Dendritic cell treated with granulocyte-macrophage colony-stimulating factor and Interleukin-4, amounts not matched to agents 40 ng/mL and 50 ng/mL, for 4 days (primary cell): ENCODE measurements around the gene TLE3.

ENCODE experiments used
- H3K27ac Mint-ChIP-seq: one replicate; pipeline ENCODE4 v1.8.0; 2022; ENCODE audit warnings: mild to moderate bottlenecking, mixed read lengths
- H3K27me3 Mint-ChIP-seq: one replicate; pipeline ENCODE4 v1.8.0; 2022; ENCODE audit warnings: mild to moderate bottlenecking, mixed read lengths
- H3K36me3 Mint-ChIP-seq: one replicate; pipeline ENCODE4 v1.8.0; 2022; ENCODE audit warnings: low read depth, mixed read lengths
- H3K4me1 Mint-ChIP-seq: one replicate; pipeline ENCODE4 v1.8.0; 2022; ENCODE audit warnings: low read depth, mixed read lengths
- H3K4me3 Mint-ChIP-seq: one replicate; pipeline ENCODE4 v1.8.0; 2022; ENCODE audit warnings: mild to moderate bottlenecking, moderate library complexity, mixed read lengths
- H3K9me3 Mint-ChIP-seq: one replicate; pipeline ENCODE4 v1.8.0; 2022; ENCODE audit warnings: mixed read lengths
- intact Hi-C: fragments of 100-400 bp; cut with micrococcal nuclease; formaldehyde crosslinking; loops from one replicate; pipeline ENCODE4 v1.15.0; 2022

The TLE3 gene

DNA sequence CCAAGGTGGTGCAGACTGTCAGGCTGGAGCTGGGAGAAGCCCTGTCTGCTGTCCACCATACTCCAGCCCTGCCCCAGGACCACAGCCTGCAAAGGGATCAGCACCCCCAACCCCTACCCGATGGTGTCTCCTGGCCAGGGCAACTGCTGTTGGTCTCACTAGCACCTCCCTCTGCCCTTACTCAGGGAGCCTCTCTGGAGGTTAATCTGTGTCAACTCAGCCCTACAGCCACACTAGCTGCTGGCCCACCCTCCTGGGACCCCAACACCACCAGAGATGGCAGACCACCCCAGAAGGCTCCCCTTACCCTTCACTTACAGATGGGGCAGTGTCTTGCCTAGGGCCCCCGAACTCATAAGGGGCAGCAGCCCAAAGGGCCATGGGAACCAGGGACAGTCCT lies 65.2 kb downstream of the TLE3 start:
- intact Hi-C loops, result no loop called here
- Mint-ChIP-seq H3K4me3 (no peak overlapping the region), H3K27ac (no peak overlapping the region), H3K9me3 (no peaks in the 10 kb centered on the region), H3K27me3 (peaks cover 7% of the 10 kb centered on the region), H3K36me3 (no peaks in the 10 kb centered on the region), H3K4me1 (peaks cover 31% of the 10 kb centered on the region)

DNA sequence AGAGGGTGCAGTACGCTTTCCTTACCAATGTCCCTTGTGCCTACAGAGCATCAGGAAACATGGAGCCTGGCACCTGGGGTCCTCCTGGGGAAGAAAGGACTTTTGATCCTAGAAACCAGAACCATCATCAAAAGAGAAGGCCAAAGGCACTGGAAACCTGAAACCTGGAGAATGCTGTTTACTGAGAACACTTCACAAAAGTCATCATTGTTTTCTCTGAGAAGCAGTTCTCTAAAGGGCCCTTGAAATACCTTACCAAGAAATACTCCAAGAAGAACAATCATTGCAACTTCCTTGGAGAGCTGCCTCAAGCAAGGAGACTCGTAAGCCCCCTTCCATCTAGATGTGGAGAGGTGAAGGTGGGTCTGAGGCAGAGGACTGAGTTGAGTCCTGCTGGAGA lies 66.0 kb downstream of the TLE3 start:
- H3K27me3 Mint-ChIP-seq, result peaks cover 10% of the 10 kb centered on the region
- H3K36me3 Mint-ChIP-seq, result no peaks in the 10 kb centered on the region
- no peak overlapping the region for H3K4me3 Mint-ChIP-seq
- intact Hi-C loops, result no loop called here
- no peak overlapping the region for H3K27ac Mint-ChIP-seq
- H3K4me1 Mint-ChIP-seq, result peaks cover 24% of the 10 kb centered on the region
- no peaks in the 10 kb centered on the region for H3K9me3 Mint-ChIP-seq

DNA sequence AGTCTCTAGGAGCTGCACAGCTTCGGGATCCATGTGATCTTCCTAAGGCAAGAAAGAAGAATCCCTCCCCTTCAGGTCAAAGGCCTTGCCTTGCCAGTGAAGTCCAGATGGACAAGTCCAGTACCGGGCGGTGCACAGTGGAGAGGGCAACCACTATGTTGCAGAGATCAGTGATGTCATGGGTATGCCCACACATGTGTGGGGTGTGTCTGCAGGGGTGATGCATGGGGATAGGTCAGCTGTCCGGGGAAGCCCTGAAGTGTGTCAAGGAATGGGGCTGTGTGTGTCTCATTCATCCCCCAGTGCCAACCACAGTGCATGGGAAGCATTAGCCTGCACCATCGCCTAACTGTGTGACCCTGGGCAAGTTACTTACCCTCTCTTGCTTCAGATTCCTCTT lies 66.5 kb downstream of the TLE3 start:
- no peak overlapping the region for H3K4me3 Mint-ChIP-seq

DNA sequence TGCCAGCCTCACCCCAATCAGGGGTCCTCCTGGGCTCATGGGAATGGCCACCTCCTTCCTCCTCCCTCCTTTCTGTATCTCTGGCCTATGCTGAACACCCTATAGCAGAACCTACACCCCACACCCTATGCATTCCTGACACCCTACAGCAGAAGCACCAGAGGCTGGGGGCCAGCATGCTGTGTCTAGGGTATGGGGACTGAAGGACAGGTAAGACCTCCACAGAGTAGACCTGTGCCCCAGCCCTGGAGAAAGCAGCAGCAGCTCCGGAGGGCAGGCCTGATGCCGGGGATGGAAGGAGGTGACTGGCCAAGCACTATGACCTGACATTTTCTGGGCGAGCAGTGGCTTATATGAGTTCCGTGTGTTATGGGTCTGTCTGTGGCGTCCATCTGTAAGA lies 66.9 kb downstream of the TLE3 start:
- intact Hi-C loops, result no loop called here
- no peaks in the 10 kb centered on the region for H3K9me3 Mint-ChIP-seq
- H3K4me3 Mint-ChIP-seq, result no peak overlapping the region
- no peaks in the 10 kb centered on the region for H3K36me3 Mint-ChIP-seq
- peaks cover 10% of the 10 kb centered on the region for H3K27me3 Mint-ChIP-seq
- no peak overlapping the region for H3K27ac Mint-ChIP-seq
- H3K4me1 Mint-ChIP-seq, result peaks cover 18% of the 10 kb centered on the region

More for the DNA sequence above, 66.5 kb downstream of the TLE3 start:
- H3K27me3 Mint-ChIP-seq, result peaks cover 10% of the 10 kb centered on the region
- peaks cover 19% of the 10 kb centered on the region for H3K4me1 Mint-ChIP-seq
- no peaks in the 10 kb centered on the region for H3K36me3 Mint-ChIP-seq
- intact Hi-C loops, result no loop called here
- H3K9me3 Mint-ChIP-seq, result no peaks in the 10 kb centered on the region
- no peak overlapping the region for H3K27ac Mint-ChIP-seq

DNA sequence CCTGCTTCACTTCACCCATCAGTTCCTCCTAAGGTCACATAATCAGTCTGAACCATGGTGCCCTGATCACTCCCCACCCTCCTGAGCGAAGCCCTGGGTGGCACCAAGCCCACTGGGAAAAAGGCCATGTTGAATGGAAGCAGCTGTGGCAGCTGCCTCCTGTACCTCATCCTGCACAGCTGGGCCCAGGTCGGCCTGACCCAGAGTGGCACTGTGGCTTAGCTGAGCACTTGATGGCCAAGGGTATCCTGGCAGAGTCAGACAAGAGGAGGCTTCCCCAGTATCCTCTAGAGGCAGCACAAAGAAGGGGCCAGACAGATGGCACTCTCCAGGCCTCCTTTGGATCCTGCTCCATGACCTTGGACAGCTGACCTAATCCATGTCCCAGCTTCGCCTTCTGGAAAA lies 68.4 kb downstream of the TLE3 start:
- intact Hi-C loops, result no loop called here
- Mint-ChIP-seq H3K27ac (no peak overlapping the region), H3K4me3 (no peak overlapping the region), H3K4me1 (peaks cover 19% of the 10 kb centered on the region), H3K9me3 (no peaks in the 10 kb centered on the region), H3K36me3 (no peaks in the 10 kb centered on the region), H3K27me3 (peaks cover 18% of the 10 kb centered on the region)

DNA sequence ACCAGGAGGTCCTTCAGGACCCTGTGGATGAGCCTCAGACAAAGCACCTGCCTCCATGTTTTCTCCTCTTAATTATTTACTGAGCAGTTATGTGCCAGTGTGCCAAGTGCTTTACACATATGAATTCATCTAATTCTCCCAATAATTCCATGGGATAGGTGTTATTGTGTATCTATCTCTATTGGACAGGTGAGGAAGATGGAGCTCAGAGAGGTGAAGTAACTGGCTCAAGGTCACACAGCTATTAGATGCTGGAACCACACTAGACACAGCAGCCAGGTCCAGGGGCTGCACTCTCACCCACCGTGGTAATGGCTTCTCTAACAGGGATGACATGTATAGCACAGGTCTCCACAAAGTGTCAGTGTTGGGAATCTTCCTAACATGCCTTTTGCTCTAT lies 70.2 kb downstream of the TLE3 start:
- H3K36me3 Mint-ChIP-seq, result no peaks in the 10 kb centered on the region
- H3K9me3 Mint-ChIP-seq, result no peaks in the 10 kb centered on the region
- H3K27ac Mint-ChIP-seq, result no peak overlapping the region
- intact Hi-C loops, result no loop called here
- peaks cover 16% of the 10 kb centered on the region for H3K27me3 Mint-ChIP-seq
- peaks cover 36% of the 10 kb centered on the region for H3K4me1 Mint-ChIP-seq
- no peak overlapping the region for H3K4me3 Mint-ChIP-seq

DNA sequence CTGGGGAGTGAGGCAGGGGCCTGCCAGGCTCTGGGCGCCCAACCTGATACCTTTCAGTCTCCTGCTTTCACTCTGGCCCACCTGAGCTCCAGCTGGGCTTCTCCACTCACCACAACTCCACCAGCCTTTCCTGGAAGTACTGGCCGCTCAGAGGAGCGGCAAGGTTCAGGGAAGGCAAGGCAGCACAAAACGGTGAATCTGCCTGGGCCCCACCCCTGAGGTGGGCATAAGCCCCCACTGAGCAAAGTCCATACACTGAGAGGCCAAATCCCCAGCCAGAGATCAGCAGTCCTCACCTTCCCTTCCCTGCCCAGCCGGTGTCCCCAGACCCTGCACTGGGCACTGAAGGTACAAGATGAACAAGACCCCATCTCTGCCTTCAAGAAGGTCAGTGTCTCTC lies 70.7 kb downstream of the TLE3 start:
- peaks cover 40% of the 10 kb centered on the region for H3K4me1 Mint-ChIP-seq
- no peaks in the 10 kb centered on the region for H3K9me3 Mint-ChIP-seq
- H3K36me3 Mint-ChIP-seq, result no peaks in the 10 kb centered on the region
- no peak overlapping the region for H3K4me3 Mint-ChIP-seq
- intact Hi-C loops, result no loop called here
- H3K27ac Mint-ChIP-seq, result no peak overlapping the region
- H3K27me3 Mint-ChIP-seq, result peaks cover 19% of the 10 kb centered on the region

DNA sequence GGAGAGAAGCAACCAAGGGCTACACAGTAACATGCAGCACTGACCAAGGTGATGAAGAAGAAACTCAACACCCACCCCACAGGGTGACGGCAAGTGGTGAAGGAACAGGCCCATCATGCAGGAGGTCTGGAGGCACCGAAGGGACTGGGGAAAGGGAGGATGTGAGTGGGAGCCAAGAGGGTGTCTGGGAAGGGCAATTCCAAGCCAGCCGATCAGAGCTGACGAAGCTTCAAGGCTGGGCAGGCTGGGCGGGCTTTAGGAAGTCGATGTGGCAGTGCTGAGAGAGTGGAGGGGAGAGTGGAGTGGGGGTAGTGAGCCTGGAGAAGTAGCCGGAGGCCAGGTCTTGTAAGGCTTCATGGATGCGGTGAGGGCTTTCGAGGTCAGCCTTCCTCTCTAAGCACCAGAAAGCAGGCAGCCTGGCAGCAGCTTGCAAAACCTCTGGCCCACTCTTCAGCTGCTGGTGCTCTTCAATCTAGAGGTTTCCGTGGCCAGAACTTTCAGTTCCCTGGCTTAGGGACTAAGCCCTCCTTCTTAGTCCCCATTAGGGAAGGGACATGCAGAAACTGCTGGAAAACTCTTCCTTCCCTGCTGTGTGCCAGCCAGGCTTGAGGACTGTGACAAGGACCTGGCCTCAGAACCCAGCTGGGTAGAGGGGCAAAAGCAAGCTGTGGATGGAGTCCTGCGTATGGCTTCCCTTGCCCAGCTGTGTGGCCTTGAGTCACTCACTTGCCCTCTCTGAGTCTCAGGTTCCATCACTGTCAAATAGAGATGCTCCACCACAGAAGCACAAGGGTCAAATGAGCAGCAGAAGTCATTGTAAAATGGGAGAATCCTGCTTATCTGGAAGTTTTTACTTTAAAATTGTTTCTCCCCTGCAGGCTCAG lies 72.1 kb downstream of the TLE3 start:
- Mint-ChIP-seq H3K4me3 (no peak overlapping the region), H3K27me3 (peaks cover 19% of the 10 kb centered on the region), H3K36me3 (no peaks in the 10 kb centered on the region), H3K9me3 (no peaks in the 10 kb centered on the region), H3K4me1 (peaks cover 40% of the 10 kb centered on the region), H3K27ac (no peak overlapping the region)
- intact Hi-C loops, result no loop called here

DNA sequence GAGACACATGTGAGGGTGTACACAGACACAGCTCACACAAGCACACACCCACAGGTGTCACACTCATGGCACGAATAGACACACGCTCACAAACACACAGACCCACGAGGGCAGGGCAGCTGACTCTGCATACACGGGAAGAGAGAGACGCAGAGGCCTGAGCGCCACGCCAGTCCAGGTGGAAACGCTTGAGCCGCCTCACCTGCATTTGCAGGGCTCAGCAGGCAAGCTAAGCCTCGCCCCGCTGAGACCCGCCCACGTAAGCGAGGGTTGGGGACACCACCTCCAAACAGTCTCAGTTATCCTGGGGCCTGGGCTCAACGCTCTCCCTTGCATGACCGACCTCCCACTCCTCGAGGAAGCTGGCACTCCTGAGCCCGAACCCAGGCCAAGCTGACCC lies 73.2 kb downstream of the TLE3 start:
- Mint-ChIP-seq H3K9me3 (no peaks in the 10 kb centered on the region), H3K27me3 (peaks cover 19% of the 10 kb centered on the region), H3K4me1 (peaks cover 35% of the 10 kb centered on the region), H3K4me3 (no peak overlapping the region), H3K27ac (no peak overlapping the region), H3K36me3 (no peaks in the 10 kb centered on the region)
- intact Hi-C loops, result no loop called here

DNA sequence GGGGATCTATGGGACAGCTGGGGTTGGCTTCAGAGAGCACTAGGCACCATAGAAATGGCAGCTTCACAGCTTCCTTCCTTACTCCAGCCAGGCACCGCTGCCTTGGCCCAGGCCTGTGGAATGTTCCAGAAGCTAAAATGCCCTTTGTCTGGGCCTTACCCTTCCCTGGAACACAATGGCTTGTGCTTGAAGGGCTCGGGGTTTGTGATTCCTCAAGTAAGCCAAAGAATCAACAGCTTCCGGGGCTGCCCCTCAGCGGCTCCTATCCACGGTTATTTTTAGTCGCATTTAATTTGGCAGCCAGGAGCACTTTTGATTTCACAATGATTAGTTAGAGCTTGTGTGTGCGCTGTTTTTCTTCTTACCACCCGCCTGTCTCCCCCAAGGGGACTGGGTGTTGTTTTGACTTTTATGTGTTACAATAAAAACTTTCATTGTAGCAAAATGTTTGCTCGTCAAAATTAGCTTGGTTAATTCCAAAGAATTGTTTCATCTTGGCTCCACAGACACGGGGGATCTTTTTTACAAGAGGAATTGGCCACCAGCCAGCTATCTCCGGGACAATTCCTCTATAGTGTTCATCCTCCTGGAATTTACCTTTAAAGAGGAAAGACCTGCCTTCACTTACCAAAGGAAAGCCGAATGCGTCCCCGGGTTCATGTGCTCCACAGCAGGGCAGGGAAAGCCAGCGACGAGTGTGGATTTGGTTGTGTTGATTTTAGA lies 73.8 kb downstream of the TLE3 start:
- H3K9me3 Mint-ChIP-seq, result no peaks in the 10 kb centered on the region
- H3K36me3 Mint-ChIP-seq, result no peaks in the 10 kb centered on the region
- no peak overlapping the region for H3K4me3 Mint-ChIP-seq
- intact Hi-C loops, result no loop called here
- peaks cover 35% of the 10 kb centered on the region for H3K4me1 Mint-ChIP-seq
- H3K27me3 Mint-ChIP-seq, result peaks cover 17% of the 10 kb centered on the region
- H3K27ac Mint-ChIP-seq, result no peak overlapping the region

DNA sequence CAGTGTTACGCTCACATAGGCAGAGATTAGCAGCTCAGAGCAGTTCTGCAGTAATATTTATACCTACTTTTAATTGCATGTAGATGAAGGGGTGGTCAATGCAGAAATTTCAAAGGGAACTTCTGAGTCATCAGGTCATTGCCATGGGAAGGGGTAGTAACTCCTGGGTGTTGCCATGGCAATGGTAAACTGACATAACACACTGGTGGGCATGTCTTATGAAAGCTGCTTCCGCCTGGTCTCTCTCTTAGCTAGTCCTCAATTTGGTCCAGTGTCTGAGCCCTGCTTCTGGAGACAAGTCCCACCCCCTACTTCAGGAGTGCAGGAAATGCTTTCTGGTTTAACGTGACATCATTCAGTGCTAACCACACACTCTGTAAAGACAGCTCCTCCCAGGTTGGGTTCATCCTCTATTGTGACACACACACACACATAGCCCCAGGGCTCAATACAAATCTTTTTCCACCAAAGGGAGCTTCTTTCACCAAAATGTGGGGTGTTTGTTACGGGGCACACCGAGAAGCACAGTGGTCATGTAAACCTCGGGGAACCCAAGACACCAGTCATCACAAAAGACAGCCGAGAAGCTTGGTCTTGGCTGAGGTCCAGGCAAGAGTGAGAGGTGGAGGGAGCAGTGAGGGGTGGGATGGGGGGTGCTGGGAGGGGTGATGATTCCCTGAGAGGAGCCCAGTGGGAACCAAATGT lies 74.5 kb downstream of the TLE3 start:
- Mint-ChIP-seq H3K36me3 (no peaks in the 10 kb centered on the region), H3K4me1 (peaks cover 35% of the 10 kb centered on the region), H3K27ac (no peak overlapping the region), H3K4me3 (no peak overlapping the region), H3K27me3 (peaks cover 17% of the 10 kb centered on the region), H3K9me3 (no peaks in the 10 kb centered on the region)
- intact Hi-C loops, result no loop called here

DNA sequence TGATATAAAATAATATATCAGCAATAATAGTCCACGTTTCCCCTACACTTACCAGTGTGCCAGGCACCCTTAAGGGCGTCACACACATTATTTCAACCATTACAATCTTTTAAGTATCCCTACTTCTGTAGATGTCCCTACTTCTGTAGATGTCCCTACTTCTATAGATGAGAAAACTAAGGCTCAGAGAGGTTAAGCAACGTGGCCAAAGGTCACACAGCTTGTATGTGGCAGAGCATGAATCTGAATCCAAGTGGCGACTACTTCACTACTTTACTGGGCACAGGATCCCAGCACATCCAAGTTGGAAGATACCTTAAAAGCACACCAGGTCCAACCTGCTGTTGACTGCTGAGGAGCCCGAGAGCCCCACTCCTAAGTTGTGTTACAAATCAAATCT lies 77.5 kb downstream of the TLE3 start:
- Mint-ChIP-seq H3K36me3 (no peaks in the 10 kb centered on the region), H3K4me3 (no peak overlapping the region), H3K27me3 (peaks cover 20% of the 10 kb centered on the region), H3K27ac (no peak overlapping the region), H3K9me3 (no peaks in the 10 kb centered on the region), H3K4me1 (peaks cover 31% of the 10 kb centered on the region)
- intact Hi-C loops, result no loop called here

DNA sequence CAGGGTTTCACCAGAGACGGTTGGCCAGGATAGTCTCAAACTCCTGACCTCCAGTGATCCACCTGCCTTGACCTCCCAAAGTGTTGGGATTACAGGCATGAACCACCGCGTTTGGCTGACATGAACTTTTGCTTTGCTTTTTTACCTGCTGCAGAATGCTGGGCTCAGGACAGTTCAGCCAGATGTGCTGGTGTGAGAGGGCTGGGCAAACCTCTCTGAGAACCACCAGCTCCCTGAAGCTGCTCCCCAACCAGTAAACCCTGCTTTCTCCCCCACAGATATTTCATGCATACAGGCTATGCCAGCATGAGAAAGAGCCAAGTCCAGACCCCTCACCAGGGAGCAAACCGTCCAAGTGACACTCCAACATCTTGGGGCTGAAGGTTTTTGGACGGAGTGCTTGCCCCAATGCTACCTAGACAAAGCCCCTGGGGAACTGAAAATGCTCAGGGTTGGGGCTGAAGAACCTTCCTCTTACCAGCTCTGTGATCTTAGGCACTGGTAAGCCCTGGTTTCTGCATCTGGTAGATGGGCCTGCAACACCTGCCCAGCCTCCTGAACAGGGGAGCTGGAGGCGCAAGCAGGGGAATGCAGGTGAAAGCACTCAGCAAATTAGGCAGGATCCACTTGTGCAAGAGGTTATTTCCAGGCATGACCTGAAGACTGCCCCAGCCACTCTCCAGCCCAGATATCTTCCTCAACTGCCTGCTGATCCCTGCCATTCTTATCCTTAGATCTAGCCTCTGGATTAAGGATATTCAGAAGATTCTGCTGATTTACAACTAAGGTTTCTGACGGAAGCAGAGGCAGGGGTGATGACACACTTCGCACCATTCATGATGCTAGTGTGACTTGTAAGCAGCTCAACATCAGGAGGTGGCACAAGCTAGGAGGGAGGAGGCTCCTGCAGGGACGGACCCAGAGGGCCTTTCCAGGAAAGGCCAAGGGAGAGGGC lies 78.8 kb downstream of the TLE3 start:
- peaks cover 20% of the 10 kb centered on the region for H3K27me3 Mint-ChIP-seq
- no peak overlapping the region for H3K4me3 Mint-ChIP-seq
- H3K9me3 Mint-ChIP-seq, result no peaks in the 10 kb centered on the region
- no peaks in the 10 kb centered on the region for H3K36me3 Mint-ChIP-seq
- peaks cover 28% of the 10 kb centered on the region for H3K4me1 Mint-ChIP-seq
- intact Hi-C loops, result no loop called here
- H3K27ac Mint-ChIP-seq, result no peak overlapping the region
